GM19023 (cell line): ENCODE results near the gene DAAM1.
A peak's percentile ranks its signal among the peaks of the same experiment; 100 is the strongest.

Experiments
- ATAC-seq: cut with Tn5 transposase; IDR thresholded peaks from one replicate; pipeline ENCODE4 v1.9.1; 2021; ENCODE audit warnings: mild to moderate bottlenecking, moderate library complexity; ENCODE audit not compliant: unreplicated experiment

DAAM1 gene

DNA sequence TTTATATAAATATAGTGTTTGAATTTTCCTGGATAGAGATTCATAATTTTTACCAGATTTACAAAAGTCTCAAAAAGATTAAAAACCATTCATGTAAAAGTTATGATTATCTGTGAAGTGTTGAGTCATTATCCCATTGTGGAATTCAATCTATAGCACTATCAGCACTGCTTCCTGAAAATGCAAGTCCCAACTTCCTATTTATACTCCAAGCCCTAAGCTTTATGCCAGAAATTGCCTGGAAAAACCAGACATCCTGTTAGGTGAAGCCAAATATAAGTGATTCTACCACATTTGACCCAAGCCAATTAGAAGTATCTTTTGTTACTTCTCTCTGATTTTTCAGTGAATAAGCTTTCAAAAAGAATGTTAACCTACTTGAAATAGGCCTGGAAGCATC lies 147.6 kb downstream of the DAAM1 start:
- ATAC-seq = no peak

DNA sequence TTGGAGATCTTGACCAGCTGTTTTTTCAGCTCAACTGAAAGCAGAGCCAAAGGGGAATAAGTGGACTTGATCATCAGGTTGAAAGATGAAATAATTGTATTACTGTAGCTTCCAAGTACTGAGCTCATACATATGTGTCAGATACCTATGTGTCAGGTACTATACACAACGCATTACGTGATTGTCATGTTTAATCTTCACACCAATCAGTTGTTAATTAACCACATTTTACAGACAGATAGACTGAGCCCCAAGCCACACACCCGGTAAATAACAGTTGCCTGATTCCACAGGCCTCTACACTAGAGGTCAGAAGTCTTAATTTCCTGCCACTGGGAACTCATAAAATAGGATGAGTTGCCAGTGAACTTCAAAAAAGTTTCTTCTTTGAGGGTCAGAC lies 148.2 kb downstream of the DAAM1 start:
- no peak for ATAC-seq

GRCh38 chr14:59337141-59337611 lies 148.7 kb downstream of the DAAM1 start:
- no peak for ATAC-seq

- ATAC-seq = no peak
Measured at GRCh38 chr14:59338761-59339160, 150.3 kb downstream of the DAAM1 start.

DNA sequence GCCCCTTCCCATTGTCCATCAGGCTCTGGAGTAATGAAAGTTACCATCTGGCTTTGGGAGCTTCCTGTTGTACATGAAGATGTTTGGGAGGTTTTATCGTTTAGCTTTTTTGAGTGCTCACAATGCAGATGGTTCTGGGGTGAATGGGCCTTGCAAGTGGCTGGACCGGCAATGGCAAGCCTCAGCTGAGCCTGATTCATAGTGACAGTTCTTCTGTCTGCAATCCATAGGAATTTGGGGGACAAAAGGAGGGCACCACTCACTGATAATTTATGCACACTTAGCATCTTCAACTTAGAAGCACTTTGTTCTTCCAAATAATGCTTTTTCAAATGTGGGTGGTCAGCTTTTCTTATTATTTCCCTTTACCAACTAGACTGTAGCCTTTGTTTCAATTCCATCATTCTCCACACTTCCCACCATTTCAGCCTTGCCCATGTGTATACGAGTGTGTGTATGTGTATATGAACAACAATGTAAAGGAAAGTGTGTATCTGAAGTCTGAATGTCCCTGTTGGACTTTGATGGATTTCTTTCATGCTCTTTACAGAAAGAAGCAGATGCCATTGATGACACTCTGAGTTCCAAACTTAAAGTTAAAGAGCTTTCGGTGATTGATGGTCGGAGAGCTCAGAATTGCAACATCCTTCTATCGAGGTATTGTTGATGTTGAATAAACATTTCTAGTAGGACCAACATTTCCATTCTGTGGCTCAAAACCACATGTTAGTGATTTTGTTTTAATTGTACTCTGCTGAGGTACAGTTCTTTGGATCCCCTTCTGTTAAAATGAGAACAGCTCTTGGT lies 151.3 kb downstream of the DAAM1 start:
- ATAC-seq = no peak

GRCh38 chr14:59341858-59342477 lies 153.5 kb downstream of the DAAM1 start:
- ATAC-seq = no peak

- ATAC-seq = no peak
Measured at GRCh38 chr14:59342516-59343484, 154.3 kb downstream of the DAAM1 start.

DNA sequence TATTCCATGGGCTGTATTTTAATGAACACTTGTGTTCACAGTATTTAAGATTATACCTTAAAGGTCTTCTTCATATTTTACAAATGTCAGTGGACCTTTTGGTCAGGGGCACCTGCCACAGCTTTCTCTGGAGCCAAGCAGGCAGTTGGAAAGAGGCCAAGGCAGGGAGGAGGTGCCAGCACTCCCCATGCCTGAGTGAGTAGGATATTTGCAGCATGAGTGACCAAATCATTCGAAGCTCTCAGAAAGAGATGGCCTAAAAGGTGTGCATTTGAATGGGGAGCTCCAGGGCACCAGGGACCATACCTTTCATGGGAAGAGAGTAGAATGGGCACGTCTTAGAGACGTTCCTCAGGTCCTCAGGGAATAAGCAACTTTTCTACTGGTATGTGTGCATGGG lies 155.1 kb downstream of the DAAM1 start:
- no peak for ATAC-seq

- ATAC-seq = no peak
Measured at GRCh38 chr14:59344016-59344415, 155.5 kb downstream of the DAAM1 start.

DNA sequence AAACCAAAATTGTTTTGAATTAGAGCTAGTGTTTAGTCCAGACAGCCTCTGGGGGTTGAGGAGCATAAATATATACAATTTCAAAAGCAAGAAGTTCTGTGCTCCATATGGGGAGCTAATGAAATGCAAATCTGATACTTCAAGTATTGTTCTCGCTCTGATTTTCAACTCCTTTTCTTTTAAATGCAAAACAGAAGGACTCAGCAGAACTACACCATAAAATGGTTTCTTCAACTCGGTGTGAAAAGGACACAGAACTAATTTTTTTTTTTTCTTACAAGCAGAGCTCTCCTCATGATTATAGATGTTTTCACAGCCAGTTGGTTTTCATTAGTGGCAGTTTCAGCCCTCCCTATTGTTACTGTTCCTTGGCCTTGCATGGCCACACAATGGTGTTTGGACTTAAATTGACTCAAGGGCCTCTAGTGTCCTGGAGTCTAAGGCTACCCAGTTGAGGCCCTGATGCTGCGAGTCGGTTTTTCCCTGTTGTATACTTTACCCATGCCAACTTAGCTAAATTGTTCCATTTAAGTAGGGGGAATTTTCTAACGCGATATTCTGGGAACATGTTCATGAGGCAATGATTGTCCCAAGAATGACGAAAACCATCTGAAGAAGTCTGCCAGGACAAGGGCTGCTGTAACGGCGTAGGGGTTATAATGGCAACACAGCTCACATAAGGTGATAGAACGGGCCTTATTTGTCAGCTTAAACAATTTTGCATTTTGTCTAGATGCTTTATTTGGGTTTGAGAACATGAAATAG lies 156.4 kb downstream of the DAAM1 start:
- no peak for ATAC-seq

DNA sequence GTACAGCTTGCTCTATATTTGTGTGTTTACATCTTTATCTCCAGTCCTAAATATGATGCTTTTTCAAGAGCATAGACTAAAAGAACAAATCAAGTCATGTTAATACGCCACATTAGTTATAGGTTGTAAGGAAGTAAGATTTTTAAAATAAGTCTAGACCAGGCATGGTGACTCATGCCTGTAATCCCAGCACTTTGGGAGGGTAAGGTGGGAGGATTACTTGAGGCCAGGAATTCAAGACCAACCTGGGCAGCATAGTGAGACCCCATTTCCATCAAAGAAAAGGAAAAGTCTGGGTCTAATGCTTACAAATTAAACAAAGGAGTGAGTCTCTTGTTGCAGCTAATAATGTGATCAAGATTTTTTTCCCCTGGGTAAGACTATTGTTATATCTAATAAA lies 157.9 kb downstream of the DAAM1 start:
- no peak for ATAC-seq

DNA sequence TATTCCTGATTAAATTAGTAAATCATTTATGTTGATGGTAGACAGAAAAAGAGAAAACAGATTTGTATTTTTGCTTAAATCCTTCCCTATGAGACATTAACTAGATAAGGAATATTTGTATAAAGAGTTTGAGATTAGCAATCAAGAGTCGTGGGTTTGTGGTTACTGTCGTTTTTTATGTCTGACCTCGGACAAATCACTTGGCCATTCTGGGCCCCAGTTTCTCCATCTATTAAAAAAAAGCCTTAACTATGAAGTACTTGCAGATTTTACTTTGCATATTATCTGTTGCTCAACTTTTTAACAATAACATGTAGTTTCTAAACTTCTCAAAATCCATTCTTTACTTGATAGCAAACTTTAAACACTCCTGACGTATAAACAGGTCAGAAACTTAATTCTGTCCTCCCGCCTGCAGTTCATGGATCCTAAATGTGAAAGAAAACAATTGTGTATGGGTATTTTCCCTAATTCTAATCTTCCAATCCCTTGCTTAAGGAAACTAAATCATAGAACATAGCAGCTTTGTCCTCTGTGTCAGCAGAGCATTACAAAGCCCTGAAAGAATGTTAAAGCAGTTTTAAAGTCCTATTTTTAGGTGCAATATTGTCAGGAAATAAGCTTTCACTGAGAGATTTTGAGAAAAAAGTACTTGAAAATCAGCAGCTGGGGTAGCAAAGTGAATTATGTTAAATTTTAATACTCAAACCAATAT lies 158.5 kb downstream of the DAAM1 start:
- no peak for ATAC-seq

GRCh38 chr14:59347511-59347900 lies 159.0 kb downstream of the DAAM1 start:
- no peak for ATAC-seq

- ATAC-seq = no peak
Measured at GRCh38 chr14:59347915-59348314, 159.4 kb downstream of the DAAM1 start.

DNA sequence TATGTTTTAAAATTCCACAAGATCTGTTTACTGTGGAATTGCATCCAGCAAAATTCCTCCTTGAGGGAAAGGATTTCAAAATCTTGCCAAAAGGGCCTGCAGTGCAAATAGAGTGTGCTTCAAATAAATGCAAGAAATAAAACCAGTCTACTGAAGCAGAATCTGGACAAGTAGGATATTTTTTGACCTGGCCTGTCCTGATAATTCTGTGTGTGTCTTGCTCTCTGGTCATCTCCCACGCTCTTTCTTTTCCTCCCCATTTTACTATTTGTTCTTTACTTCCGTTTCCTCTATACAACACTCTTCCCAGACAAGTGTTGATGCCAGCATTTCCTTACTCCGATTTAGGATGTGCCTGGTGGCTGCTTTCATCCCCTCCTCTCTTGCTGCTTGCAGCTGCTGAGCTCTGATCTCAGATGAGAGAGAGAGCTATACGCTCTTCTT lies 160.8 kb downstream of the DAAM1 start:
- ATAC-seq = no peak

- no peak for ATAC-seq
Measured at GRCh38 chr14:59352961-59353360, 164.5 kb downstream of the DAAM1 start.

GRCh38 chr14:59354666-59355065 lies 166.2 kb downstream of the DAAM1 start:
- no peak for ATAC-seq

DNA sequence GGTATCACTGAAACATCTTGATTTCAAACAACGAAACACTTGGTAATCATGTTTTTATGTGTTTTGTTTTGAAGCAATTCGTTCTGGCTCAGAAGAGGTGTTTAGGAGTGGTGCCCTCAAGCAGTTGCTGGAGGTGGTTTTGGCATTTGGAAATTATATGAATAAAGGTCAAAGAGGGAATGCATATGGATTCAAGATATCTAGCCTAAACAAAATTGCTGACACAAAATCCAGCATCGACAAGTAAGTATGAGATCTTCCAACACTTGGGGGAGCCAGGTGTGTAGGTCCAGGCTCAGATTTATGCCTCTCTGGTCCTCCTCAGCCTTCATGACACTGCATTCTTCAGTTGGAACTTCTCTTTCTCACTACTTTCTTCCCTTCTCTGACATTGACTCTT lies 166.6 kb downstream of the DAAM1 start:
- ATAC-seq = no peak

DNA sequence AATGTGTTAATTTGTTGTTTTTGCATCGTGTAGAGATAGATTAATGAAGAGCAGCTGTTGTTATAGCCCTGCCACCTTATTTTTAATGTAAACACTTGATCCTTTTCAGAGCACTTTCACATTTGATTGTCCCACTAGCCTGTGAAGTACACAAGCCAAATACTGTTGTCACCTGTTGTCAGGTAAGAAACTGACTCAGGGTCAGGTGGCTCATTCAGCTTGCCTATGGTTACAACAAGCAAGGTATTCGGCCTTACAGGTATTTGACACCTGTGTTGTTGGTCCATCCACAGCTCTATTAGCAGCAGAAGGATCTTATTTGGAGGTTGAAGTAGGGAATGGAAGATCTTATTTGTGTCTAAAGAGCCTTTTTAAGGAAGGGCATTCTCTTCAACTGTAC lies 167.8 kb downstream of the DAAM1 start:
- peak; percentile 37 for ATAC-seq

- peak; percentile 66 for ATAC-seq
Measured at GRCh38 chr14:59356767-59357166, 168.3 kb downstream of the DAAM1 start.
